Keratinocyte (primary cell): Measurements from ENCODE around the gene CPNE1. TPM values are rescaled to one million over a fixed set of nuclear protein-coding genes. Genes with fewer than 3 reads are reported as not detected.

Experiments
- DNase-seq: peaks from one replicate; pipeline ENCODE4 v3.0.0-alpha.2; 2011; ENCODE audit warnings: low read depth, missing footprints, low spot score
- FAIRE-seq: peaks from 2 replicates; lab custom pipeline; 2011; peaks lifted over from hg19 to GRCh38; lab: Jason Lieb, UNC
- H2AFZ ChIP-seq: 2 replicates; pipeline ENCODE4 v1.6.0; 2012; ENCODE audit warnings: low read length, control low read depth, inconsistent platforms; ENCODE audit not compliant: control insufficient read depth
- H3K27ac ChIP-seq: 2 replicates; pipeline ENCODE4 v1.5.1; 2011; ENCODE audit warnings: low read length; ENCODE audit not compliant: control insufficient read depth, insufficient read depth
- H3K27me3 ChIP-seq: 3 replicates; pipeline ENCODE4 v1.6.0; 2011; ENCODE audit warnings: low read length; ENCODE audit not compliant: control insufficient read depth, insufficient read depth; ENCODE audit errors: extremely low read depth
- H3K36me3 ChIP-seq, 2 experiments: 2 replicates in 1 of 2; 3 replicates in 1 of 2; pipeline ENCODE4 v1.5.1; 2011; ENCODE audit warnings: low read length in 2 of 2, mild to moderate bottlenecking in 1 of 2; ENCODE audit not compliant: control insufficient read depth in 2 of 2, insufficient read depth in 2 of 2; ENCODE audit errors: extremely low read depth in 1 of 2
- H3K4me1 ChIP-seq: 3 replicates; pipeline ENCODE4 v1.5.1; 2011; ENCODE audit warnings: low read length; ENCODE audit not compliant: control insufficient read depth, insufficient read depth; ENCODE audit errors: extremely low read depth
- H3K4me2 ChIP-seq: 3 replicates; pipeline ENCODE4 v1.6.0; 2011; ENCODE audit warnings: low read depth, low read length; ENCODE audit not compliant: control insufficient read depth, insufficient read depth; ENCODE audit errors: extremely low read depth
- H3K4me3 ChIP-seq, 3 experiments: fragments of 200-600 bp in 1 of 3; sonication (generic) in 1 of 3; 2 replicates in 2 of 3; 3 replicates in 1 of 3; pipeline ENCODE4 v1.5.1; 2011 to 2016; ENCODE audit warnings: low read length in 3 of 3, mild to moderate bottlenecking in 3 of 3, control low read depth in 2 of 3, inconsistent platforms in 1 of 3, low read depth in 1 of 3, mixed read lengths in 1 of 3, mixed run types in 1 of 3, moderate library complexity in 1 of 3; ENCODE audit not compliant: control insufficient read depth in 2 of 3, insufficient read depth in 2 of 3; ENCODE audit errors: extremely low read depth in 1 of 3
- H3K79me2 ChIP-seq: 2 replicates; pipeline ENCODE4 v1.6.0; 2012; ENCODE audit warnings: low read length; ENCODE audit not compliant: control insufficient read depth, insufficient read depth
- H3K9ac ChIP-seq: 3 replicates; pipeline ENCODE4 v1.6.0; 2011; ENCODE audit warnings: low read length; ENCODE audit not compliant: control insufficient read depth, insufficient read depth; ENCODE audit errors: extremely low read depth
- H3K9me1 ChIP-seq: 3 replicates; pipeline ENCODE4 v1.6.0; 2011; ENCODE audit warnings: low read length; ENCODE audit not compliant: control insufficient read depth, insufficient read depth; ENCODE audit errors: extremely low read depth
- H3K9me3 ChIP-seq: 2 replicates; pipeline ENCODE4 v1.5.1; 2012; ENCODE audit warnings: low read depth, low read length; ENCODE audit not compliant: control insufficient read depth
- H4K20me1 ChIP-seq: 3 replicates; pipeline ENCODE4 v1.6.0; 2011; ENCODE audit warnings: low read length; ENCODE audit not compliant: control insufficient read depth, insufficient read depth; ENCODE audit errors: extremely low read depth
- CTCF ChIP-seq, 3 experiments: IDR thresholded peaks in 1 of 3; conservative IDR thresholded peaks in 1 of 3; optimal IDR thresholded peaks in 1 of 3; 2 replicates in 2 of 3; 3 replicates in 1 of 3; pipeline versions ENCODE3 to v1.5.1; 2011; ENCODE audit warnings: low read length in 3 of 3, mild to moderate bottlenecking in 3 of 3, moderate library complexity in 2 of 3, control low read depth in 1 of 3, inconsistent platforms in 1 of 3; ENCODE audit not compliant: insufficient read depth in 2 of 3; ENCODE audit errors: extremely low read depth in 1 of 3
- EZH2 ChIP-seq: IDR thresholded peaks from one replicate; pipeline ENCODE4 v1.6.1; 2012; ENCODE audit warnings: inconsistent platforms, mild to moderate bottlenecking, low read length, moderate library complexity
- dilution Hi-C: fragments of 300-500 bp; cut with MboI; formaldehyde crosslinking; loops from one replicate; pipeline ENCODE4 v1.7.0; 2020; ENCODE audit warnings: low sequenced_read_pairs; ENCODE audit not compliant: extremely low pct_ligation_motif_present
- polyA plus RNA-seq, 5 experiments: library from polyadenylated mRNA; depleted of rRNA in 3 of 5; stranded (reverse) in 3 of 5; stranded (forward) in 1 of 5; unstranded in 1 of 5; fragments of >200 nt; gene quantifications; 1 replicate in 1 of 5; 2 replicates in 3 of 5; 3 replicates in 1 of 5; pipeline versions ENCODE4 v1.2.1 to v1.2.3, GENCODE V29; 2011 to 2012; ENCODE audit warnings: missing spikeins in 2 of 5, low read depth in 1 of 5, low replicate concordance in 1 of 5

The CPNE1 gene
- polyA plus RNA-seq, 1 donor (not counting 4 experiments of a cell fraction or from before 2014, with no cell fraction given), result 111 TPM

GRCh38 chr20:35652641-35653429, 11.9 kb downstream of the CPNE1 start:
- no peak overlapping the region for H3K27ac ChIP-seq
- DNase-seq (no peak), FAIRE-seq (no peak)
- H3K79me2 ChIP-seq, result peaks cover 98% of the 10 kb centered on the region
- dilution Hi-C loops, result no loop called here
- H3K9me1 ChIP-seq, result no peaks in the 10 kb centered on the region
- H3K4me2 ChIP-seq, result no peak overlapping the region
- H2AFZ ChIP-seq, result no peak overlapping the region
- H3K9ac ChIP-seq, result no peak overlapping the region
- peaks cover 44% of the 10 kb centered on the region for H4K20me1 ChIP-seq
- TF ChIP-seq EZH2 (no peak), CTCF (optimal IDR thresholded peaks at IDR 0.05 in 1 of 3, IDR thresholded peaks at IDR 0.05 in 1 of 3, conservative IDR thresholded peaks at IDR 0.05 in 1 of 3; ENCODE audit: extremely low read depth in 1 of 3, insufficient read depth in 2 of 3, low read length in 3 of 3) (no peak)
- H3K27me3 ChIP-seq, result no peaks in the 10 kb centered on the region
- peaks cover 13 to 38% of the 10 kb centered on the region in 2 experiments for H3K36me3 ChIP-seq
- H3K9me3 ChIP-seq, result no peaks in the 10 kb centered on the region
- H3K4me3 ChIP-seq, result no peak overlapping the region
- no peaks in the 10 kb centered on the region for H3K4me1 ChIP-seq

- Histone ChIP-seq H3K9ac (no peak overlapping the region), H3K4me3 (no peak overlapping the region), H3K9me3 (no peaks in the 10 kb centered on the region), H3K79me2 (peaks cover 96% of the 10 kb centered on the region), H2AFZ (no peak overlapping the region), H3K4me1 (no peaks in the 10 kb centered on the region), H3K27ac (no peak overlapping the region), H3K36me3 (peaks cover 15 to 38% of the 10 kb centered on the region in 2 experiments), H3K9me1 (no peaks in the 10 kb centered on the region), H4K20me1 (peaks cover 40% of the 10 kb centered on the region), H3K4me2 (no peak overlapping the region), H3K27me3 (no peaks in the 10 kb centered on the region)
- dilution Hi-C loops, result no loop called here
- DNase-seq, result no peak
- no peak for TF ChIP-seq CTCF (optimal IDR thresholded peaks at IDR 0.05 in 1 of 3, IDR thresholded peaks at IDR 0.05 in 1 of 3, conservative IDR thresholded peaks at IDR 0.05 in 1 of 3; ENCODE audit: extremely low read depth in 1 of 3, insufficient read depth in 2 of 3, low read length in 3 of 3)
- TF ChIP-seq EZH2, result no peak
- FAIRE-seq, result no peak
Observed at GRCh38 chr20:35651958-35652357, 12.7 kb downstream of the CPNE1 start.
